ENCODE data around the gene SPRY2. TPM values are rescaled to one million over a fixed set of nuclear protein-coding genes. Genes with fewer than 3 reads are reported as not detected.

SPRY2 gene
- total RNA-seq, 3 donors from 2014 or later (not counting 1 experiment from before 2014, with no cell fraction given) = 2.7 to 7.3 (median 3.0) TPM

GRCh38 chr13:80339563-80339911, 1.4 kb downstream of the SPRY2 start:
- peaks cover under 1 to 8% of the 10 kb centered on the region in 2 donors for H3K27me3 Mint-ChIP-seq (ENCODE audit: low read depth in 2 of 2)
- peaks cover 7% of the 10 kb centered on the region for H3K36me3 Mint-ChIP-seq
- Histone ChIP-seq H3K36me3 (ENCODE audit: control insufficient read depth, insufficient read depth, low read length) (peaks cover 6% of the 10 kb centered on the region), H3K4me3 (ENCODE audit: low read length) (peak overlapping the region; percentile 56), H3K27me3 (ENCODE audit: control insufficient read depth, insufficient read depth, low read length) (no peaks in the 10 kb centered on the region), H3K4me1 (ENCODE audit: control insufficient read depth, insufficient read depth, low read length) (peaks cover 41% of the 10 kb centered on the region), H3K9me3 (ENCODE audit: control insufficient read depth, insufficient read depth, low read length) (no peaks in the 10 kb centered on the region), H3K27ac (ENCODE audit: low read length) (peak overlapping the region; percentile 75)
- H3K4me3 Mint-ChIP-seq = no peak overlapping the region
- TF ChIP-seq CTCF (IDR thresholded peaks at IDR 0.05) = no peak
- H3K27ac Mint-ChIP-seq = no peak overlapping the region
- intact Hi-C loops (cut with micrococcal nuclease) = no loop called here
- DNase-seq (no peak), ATAC-seq (no peak)
- peaks cover 26 to 30% of the 10 kb centered on the region in 2 donors for H3K4me1 Mint-ChIP-seq
- whole genome bisulfite sequencing (ENCODE audit: insufficient coverage) = 0% methylated on average over 5 of the region's 8 CpGs
- no peaks in the 10 kb centered on the region for H3K9me3 Mint-ChIP-seq

- DNase-seq (peak; percentile 24 to 44), ATAC-seq (peak; percentile 40 to 48 (median 46))
- Histone ChIP-seq H3K36me3 (ENCODE audit: control insufficient read depth, insufficient read depth, low read length) (peaks cover 6% of the 10 kb centered on the region), H3K27me3 (ENCODE audit: control insufficient read depth, insufficient read depth, low read length) (no peaks in the 10 kb centered on the region), H3K27ac (ENCODE audit: low read length) (peak overlapping the region; percentile 75), H3K4me3 (ENCODE audit: low read length) (peak overlapping the region; percentile 56), H3K9me3 (ENCODE audit: control insufficient read depth, insufficient read depth, low read length) (no peaks in the 10 kb centered on the region), H3K4me1 (ENCODE audit: control insufficient read depth, insufficient read depth, low read length) (peaks cover 41% of the 10 kb centered on the region)
- WGBS (ENCODE audit: insufficient coverage) = under 1% methylated on average over 40 of the region's 40 CpGs
- H3K9me3 Mint-ChIP-seq = no peaks in the 10 kb centered on the region
- H3K27ac Mint-ChIP-seq = no peak overlapping the region
- H3K4me3 Mint-ChIP-seq = no peak overlapping the region
- TF ChIP-seq CTCF (IDR thresholded peaks at IDR 0.05) = no peak
- H3K27me3 Mint-ChIP-seq (ENCODE audit: low read depth in 2 of 2) = peaks cover 0 to 4% of the 10 kb centered on the region in 2 donors
- intact Hi-C loops (cut with micrococcal nuclease) = no loop called here
- H3K4me1 Mint-ChIP-seq = peaks cover 27 to 31% of the 10 kb centered on the region in 2 donors
- peaks cover 7% of the 10 kb centered on the region for H3K36me3 Mint-ChIP-seq
Measured at GRCh38 chr13:80338781-80339562, 2.0 kb downstream of the SPRY2 start.

- H3K27me3 ChIP-seq (ENCODE audit: control insufficient read depth, insufficient read depth, low read length) = no peaks in the 10 kb centered on the region
- H3K27ac ChIP-seq (ENCODE audit: low read length) = no peak overlapping the region
- intact Hi-C loops (cut with micrococcal nuclease) = no loop called here
- H3K9me3 Mint-ChIP-seq = no peaks in the 10 kb centered on the region
- no peak overlapping the region for H3K27ac Mint-ChIP-seq
- no peaks in the 10 kb centered on the region for H3K27me3 Mint-ChIP-seq (ENCODE audit: low read depth in 2 of 2)
- H3K9me3 ChIP-seq (ENCODE audit: control insufficient read depth, insufficient read depth, low read length) = no peaks in the 10 kb centered on the region
- H3K4me1 ChIP-seq (ENCODE audit: control insufficient read depth, insufficient read depth, low read length) = peaks cover 34% of the 10 kb centered on the region
- H3K4me1 Mint-ChIP-seq = peaks cover 20 to 27% of the 10 kb centered on the region in 2 donors
- TF ChIP-seq CTCF (IDR thresholded peaks at IDR 0.05) = no peak
- H3K4me3 ChIP-seq (ENCODE audit: low read length) = peak overlapping the region; percentile 56
- H3K36me3 Mint-ChIP-seq = peaks cover 7% of the 10 kb centered on the region
- H3K36me3 ChIP-seq (ENCODE audit: control insufficient read depth, insufficient read depth, low read length) = peaks cover 10% of the 10 kb centered on the region
- DNase-seq = no peak
- no peak for ATAC-seq
- H3K4me3 Mint-ChIP-seq = no peak overlapping the region
- 78% methylated on average over 25 of the region's 26 CpGs for WGBS (ENCODE audit: insufficient coverage)
Measured at GRCh38 chr13:80337288-80338081, 3.4 kb downstream of the SPRY2 start.

Measured in natural killer cell (primary cell).